Measurements from ENCODE around the gene RGP1.

DNA sequence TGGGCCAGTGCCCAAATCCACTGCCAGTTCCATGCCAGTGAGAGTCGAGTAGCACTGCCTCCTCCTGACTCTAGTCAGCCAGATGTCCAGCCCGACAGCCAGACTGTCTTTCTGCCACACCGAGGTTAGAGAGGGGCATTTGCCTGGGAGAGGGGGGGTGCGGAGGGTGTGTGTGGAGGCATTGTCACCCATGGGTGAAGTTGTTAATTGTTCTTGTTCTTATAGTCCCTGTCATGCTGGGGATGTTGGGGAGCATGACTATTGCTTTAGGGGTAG lies 1.1 kb downstream of the RGP1 start:
- TF ChIP-seq, protein P1, sequence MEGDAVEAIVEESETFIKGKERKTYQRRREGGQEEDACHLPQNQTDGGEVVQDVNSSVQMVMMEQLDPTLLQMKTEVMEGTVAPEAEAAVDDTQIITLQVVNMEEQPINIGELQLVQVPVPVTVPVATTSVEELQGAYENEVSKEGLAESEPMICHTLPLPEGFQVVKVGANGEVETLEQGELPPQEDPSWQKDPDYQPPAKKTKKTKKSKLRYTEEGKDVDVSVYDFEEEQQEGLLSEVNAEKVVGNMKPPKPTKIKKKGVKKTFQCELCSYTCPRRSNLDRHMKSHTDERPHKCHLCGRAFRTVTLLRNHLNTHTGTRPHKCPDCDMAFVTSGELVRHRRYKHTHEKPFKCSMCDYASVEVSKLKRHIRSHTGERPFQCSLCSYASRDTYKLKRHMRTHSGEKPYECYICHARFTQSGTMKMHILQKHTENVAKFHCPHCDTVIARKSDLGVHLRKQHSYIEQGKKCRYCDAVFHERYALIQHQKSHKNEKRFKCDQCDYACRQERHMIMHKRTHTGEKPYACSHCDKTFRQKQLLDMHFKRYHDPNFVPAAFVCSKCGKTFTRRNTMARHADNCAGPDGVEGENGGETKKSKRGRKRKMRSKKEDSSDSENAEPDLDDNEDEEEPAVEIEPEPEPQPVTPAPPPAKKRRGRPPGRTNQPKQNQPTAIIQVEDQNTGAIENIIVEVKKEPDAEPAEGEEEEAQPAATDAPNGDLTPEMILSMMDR (IDR thresholded peaks at IDR 0.05): no peak
- no peak for TF ChIP-seq POLR2A (IDR thresholded peaks at IDR 0.05)
